PC-3 (cell line): ENCODE data around the gene ARFGEF2. TPM values are rescaled to one million over a fixed set of nuclear protein-coding genes. Genes with fewer than 3 reads are reported as not detected.

Experiments used
- ATAC-seq: fragments of 200-7000 bp; cut with Tn5 transposase; 2 replicates; pipeline ENCODE4 v1.9.1; 2020; ENCODE audit warnings: mild to moderate bottlenecking, moderate library complexity
- BruUV-seq: library from RNA; stranded (reverse); fragments of 400-500 nt; replicated peaks from 2 replicates; lab custom pipeline; 2021; lab: Mats Ljungman, UMichigan
- CTCF ChIA-PET: fragments of 300-600 bp; sonication (Branson Sonifier 250); formaldehyde crosslinking; loops from one replicate; lab custom pipeline; 2022; ENCODE audit warnings: antibody characterized with exemption; lab: Charles Lee
- POLR2A ChIA-PET: fragments of 300-600 bp; sonication (Branson Sonifier 250); formaldehyde crosslinking; loops from one replicate; lab custom pipeline; 2022; ENCODE audit warnings: antibody characterized with exemption; ENCODE audit not compliant: unreplicated experiment; lab: Charles Lee
- DNase-seq: peaks from one replicate; pipeline ENCODE4 v3.0.0-alpha.2; 2015
- H2AFZ ChIP-seq: fragments of 300-600 bp; sonication (generic); 2 replicates; pipeline ENCODE4 v1.6.0; 2016; ENCODE audit warnings: antibody characterized with exemption, low read length
- H3F3A ChIP-seq: fragments of 300-600 bp; sonication (generic); one replicate; pipeline ENCODE4 v1.6.0; 2017; ENCODE audit warnings: antibody characterized with exemption, low read length, control low read depth, mild to moderate bottlenecking; ENCODE audit not compliant: unreplicated experiment
- H3K27ac ChIP-seq: fragments of 300-600 bp; sonication (generic); 2 replicates; pipeline ENCODE4 v1.5.1; 2016; ENCODE audit warnings: mild to moderate bottlenecking, low read length
- H3K27me3 ChIP-seq: fragments of 300-600 bp; sonication (generic); 2 replicates; pipeline ENCODE4 v1.6.1; 2016; ENCODE audit warnings: low read length, mixed read lengths
- H3K36me3 ChIP-seq: fragments of 300-600 bp; sonication (generic); 2 replicates; pipeline ENCODE4 v1.6.1; 2016; ENCODE audit warnings: low read depth, mixed run types, low read length, mixed read lengths
- H3K4me1 ChIP-seq: fragments of 300-600 bp; sonication (generic); 2 replicates; pipeline ENCODE4 v1.5.1; 2016; ENCODE audit warnings: low read length; ENCODE audit not compliant: insufficient read depth
- H3K4me2 ChIP-seq: fragments of 300-600 bp; sonication (generic); 2 replicates; pipeline ENCODE4 v1.6.0; 2016; ENCODE audit warnings: low read length
- H3K4me3 ChIP-seq: fragments of 300-600 bp; sonication (generic); 2 replicates; pipeline ENCODE4 v1.5.1; 2016; ENCODE audit warnings: mild to moderate bottlenecking, low read length, mixed read lengths
- H3K79me2 ChIP-seq: fragments of 300-600 bp; sonication (generic); 2 replicates; pipeline ENCODE4 v1.6.1; 2017; ENCODE audit warnings: low read length, mixed read lengths
- H3K9ac ChIP-seq: fragments of 300-600 bp; sonication (generic); 2 replicates; pipeline ENCODE4 v1.6.0; 2016; ENCODE audit warnings: mild to moderate bottlenecking, low read length
- H3K9me2 ChIP-seq: fragments of 300-600 bp; sonication (generic); replicated peaks from 2 replicates; pipeline ENCODE4 v1.6.1; 2016; ENCODE audit warnings: mixed run types, low read length, mixed read lengths
- H3K9me3 ChIP-seq: fragments of 300-600 bp; sonication (generic); 2 replicates; pipeline ENCODE4 v1.6.1; 2016; ENCODE audit warnings: low read length, mixed read lengths
- H4K20me1 ChIP-seq: fragments of 300-600 bp; sonication (generic); 2 replicates; pipeline ENCODE4 v1.6.1; 2016; ENCODE audit warnings: low read length, mixed read lengths
- CTCF ChIP-seq: fragments of 300-600 bp; sonication (generic); conservative IDR thresholded peaks from 2 replicates; pipeline ENCODE4 v1.5.1; 2017; ENCODE audit warnings: antibody characterized with exemption, low read depth, mild to moderate bottlenecking, low read length
- EZH2 ChIP-seq: fragments of 300-600 bp; sonication (generic); IDR thresholded peaks from one replicate; pipeline ENCODE4 v1.6.1; 2017; ENCODE audit warnings: antibody characterized with exemption, mild to moderate bottlenecking, low read length; ENCODE audit not compliant: unreplicated experiment
- EZH2phosphoT487 ChIP-seq: fragments of 300-600 bp; sonication (generic); IDR thresholded peaks from 2 replicates; pipeline ENCODE4 v1.6.1; 2018; ENCODE audit warnings: mild to moderate bottlenecking, antibody characterized with exemption, low read length, borderline replicate concordance
- intact Hi-C: fragments of 100-400 bp; cut with micrococcal nuclease; formaldehyde crosslinking; loops from 2 replicates; pipeline ENCODE4 v1.9.0; 2023
- total RNA-seq: library from RNA; depleted of rRNA; stranded (reverse); fragments of >200 nt; gene quantifications from 2 replicates; pipeline ENCODE4 v1.2.3, GENCODE V29; 2014

The ARFGEF2 gene
- total RNA-seq, 1 experiment from 2014 or later: 33.5 TPM

GRCh38 chr20:49030954-49031619 is 109.6 kb downstream of the ARFGEF2 start:
- H2AFZ ChIP-seq: no peak overlapping the region
- TF ChIP-seq CTCF (no peak), EZH2phosphoT487 (no peak), EZH2 (no peak)
- H3K36me3 ChIP-seq: peaks cover 61% of the 10 kb centered on the region
- no peaks in the 10 kb centered on the region for H3K27me3 ChIP-seq
- H3K4me2 ChIP-seq: no peak overlapping the region
- H3F3A ChIP-seq: no peaks in the 10 kb centered on the region
- DNase-seq (no peak), ATAC-seq (no peak)
- no peaks in the 10 kb centered on the region for H3K9me2 ChIP-seq
- H3K79me2 ChIP-seq: no peaks in the 10 kb centered on the region
- ChIA-PET CTCF (no interaction called here), POLR2A (interaction anchor here (0.6 kb wide), 2 partner anchors 9 to 18 kb away, joined by 3 read pairs; no protein-coding TSS in a partner anchor)
- no peaks in the 10 kb centered on the region for H3K9me3 ChIP-seq
- no peaks in the 10 kb centered on the region for H4K20me1 ChIP-seq
- no peak overlapping the region for H3K27ac ChIP-seq
- H3K4me3 ChIP-seq: no peak overlapping the region
- BruUV-seq: no TSS peak
- H3K9ac ChIP-seq: no peak overlapping the region
- intact Hi-C loops: no loop called here
- H3K4me1 ChIP-seq: no peaks in the 10 kb centered on the region

- H3K9ac ChIP-seq: no peak overlapping the region
- peaks cover 58% of the 10 kb centered on the region for H3K36me3 ChIP-seq
- no peak for DNase-seq
Observed at GRCh38 chr20:49032455-49032854, 110.9 kb downstream of the ARFGEF2 start.

More at GRCh38 chr20:49032455-49032854, 110.9 kb downstream of the ARFGEF2 start:
- ChIA-PET POLR2A (no interaction called here), CTCF (no interaction called here)
- H2AFZ ChIP-seq: no peak overlapping the region
- no peaks in the 10 kb centered on the region for H3K9me3 ChIP-seq
- no peaks in the 10 kb centered on the region for H3F3A ChIP-seq
- no peaks in the 10 kb centered on the region for H4K20me1 ChIP-seq
- no TSS peak for BruUV-seq
- H3K79me2 ChIP-seq: no peaks in the 10 kb centered on the region
- no peak overlapping the region for H3K27ac ChIP-seq
- H3K27me3 ChIP-seq: no peaks in the 10 kb centered on the region
- no peak overlapping the region for H3K4me3 ChIP-seq
- no peaks in the 10 kb centered on the region for H3K4me1 ChIP-seq
- intact Hi-C loops: no loop called here
- no peak overlapping the region for H3K4me2 ChIP-seq
- H3K9me2 ChIP-seq: no peaks in the 10 kb centered on the region
- ATAC-seq: no peak
- TF ChIP-seq CTCF: no peak
